H9 (cell line): ENCODE data around the gene GBP4. TPM values are rescaled to one million over a fixed set of nuclear protein-coding genes. Genes with fewer than 3 reads are reported as not detected.

Experiments
- DNase-seq: peaks from one replicate; pipeline ENCODE4 v3.0.0-alpha.2; 2017
- H2AFZ ChIP-seq: one replicate; pipeline ENCODE4 v1.6.1; 2013; ENCODE audit warnings: mild to moderate bottlenecking, low read length, control low read depth, moderate library complexity
- H2AK5ac ChIP-seq: 2 replicates; pipeline ENCODE4 v1.6.1; 2013; ENCODE audit warnings: low read length, control low read depth, mixed read lengths; ENCODE audit not compliant: insufficient read length
- H2BK120ac ChIP-seq: one replicate; pipeline ENCODE4 v1.6.1; 2013; ENCODE audit warnings: low read depth, mild to moderate bottlenecking, low read length, control low read depth, inconsistent platforms; ENCODE audit not compliant: poor library complexity, severe bottlenecking
- H2BK12ac ChIP-seq: 2 replicates; pipeline ENCODE4 v1.6.1; 2013; ENCODE audit warnings: low read length, control low read depth, mixed read lengths, low read depth; ENCODE audit not compliant: insufficient read length
- H2BK15ac ChIP-seq: 2 replicates; pipeline ENCODE4 v1.6.1; 2013; ENCODE audit warnings: low read depth, low read length, control low read depth
- H2BK20ac ChIP-seq: one replicate; pipeline ENCODE4 v1.6.1; 2013; ENCODE audit warnings: low read depth, mild to moderate bottlenecking, low read length, control low read depth, inconsistent platforms; ENCODE audit not compliant: poor library complexity, severe bottlenecking
- H2BK5ac ChIP-seq: 2 replicates; pipeline ENCODE4 v1.6.1; 2013; ENCODE audit warnings: low read length, control low read depth, mixed read lengths; ENCODE audit not compliant: insufficient read length
- H3K14ac ChIP-seq: 2 replicates; pipeline ENCODE4 v1.6.1; 2013; ENCODE audit warnings: low read length, control low read depth; ENCODE audit not compliant: insufficient read depth
- H3K18ac ChIP-seq: 2 replicates; pipeline ENCODE4 v1.6.1; 2013; ENCODE audit warnings: low read depth, mild to moderate bottlenecking, mixed read lengths, low read length, control low read depth; ENCODE audit not compliant: insufficient read length
- H3K23ac ChIP-seq: 2 replicates; pipeline ENCODE4 v1.6.1; 2013; ENCODE audit warnings: low read length, control low read depth, mixed read lengths, low read depth; ENCODE audit not compliant: insufficient read length
- H3K23me2 ChIP-seq: 2 replicates; pipeline ENCODE4 v1.6.1; 2013; ENCODE audit warnings: low read depth, mild to moderate bottlenecking, mixed read lengths, low read length, control low read depth; ENCODE audit not compliant: insufficient read length, poor library complexity, severe bottlenecking
- H3K27ac ChIP-seq: 2 replicates; pipeline ENCODE4 v1.5.1; 2013; ENCODE audit warnings: low read length, control low read depth, mixed read lengths, low read depth; ENCODE audit not compliant: insufficient read length
- H3K27me3 ChIP-seq: 2 replicates; pipeline ENCODE4 v1.6.1; 2013; ENCODE audit warnings: low read length, control low read depth, inconsistent platforms; ENCODE audit not compliant: insufficient read depth
- H3K4ac ChIP-seq: 2 replicates; pipeline ENCODE4 v1.6.1; 2013; ENCODE audit warnings: low read depth, mild to moderate bottlenecking, control low read depth, inconsistent platforms, low read length, moderate library complexity
- H3K4me1 ChIP-seq: 2 replicates; pipeline ENCODE4 v1.6.1; 2013; ENCODE audit warnings: low read length, control low read depth, inconsistent platforms; ENCODE audit not compliant: insufficient read depth
- H3K4me2 ChIP-seq: 2 replicates; pipeline ENCODE4 v1.6.1; 2013; ENCODE audit warnings: low read length, control low read depth, mixed read lengths; ENCODE audit not compliant: insufficient read length, insufficient read depth
- H3K56ac ChIP-seq: 2 replicates; pipeline ENCODE4 v1.6.1; 2013; ENCODE audit warnings: low read depth, mild to moderate bottlenecking, mixed read lengths, low read length, control low read depth; ENCODE audit not compliant: insufficient read length
- H3K79me1 ChIP-seq: 2 replicates; pipeline ENCODE4 v1.6.1; 2013; ENCODE audit warnings: low read depth, mild to moderate bottlenecking, moderate library complexity, low read length, control low read depth, inconsistent platforms; ENCODE audit not compliant: insufficient read depth, poor library complexity, severe bottlenecking
- H3K79me2 ChIP-seq: 2 replicates; pipeline ENCODE4 v1.6.1; 2013; ENCODE audit warnings: low read length, control low read depth, inconsistent platforms; ENCODE audit not compliant: insufficient read depth
- H3K9ac ChIP-seq: 2 replicates; pipeline ENCODE4 v1.6.1; 2013; ENCODE audit warnings: low read length, control low read depth, mixed read lengths; ENCODE audit not compliant: insufficient read length; ENCODE audit errors: extremely low read depth
- H3K9me3 ChIP-seq: one replicate; pipeline ENCODE4 v1.6.1; 2013; ENCODE audit warnings: low read depth, low read length, inconsistent platforms; ENCODE audit not compliant: control insufficient read depth
- H3T11ph ChIP-seq: one replicate; pipeline ENCODE4 v1.6.1; 2013; ENCODE audit warnings: mild to moderate bottlenecking, low read length, control low read depth, inconsistent platforms
- H4K20me1 ChIP-seq: one replicate; pipeline ENCODE4 v1.6.1; 2013; ENCODE audit not compliant: control insufficient read depth, insufficient read length, insufficient read depth
- H4K5ac ChIP-seq: 2 replicates; pipeline ENCODE4 v1.6.1; 2013; ENCODE audit warnings: low read depth, mild to moderate bottlenecking, mixed read lengths, low read length, control low read depth; ENCODE audit not compliant: insufficient read length
- H4K8ac ChIP-seq: replicated peaks from 2 replicates; pipeline ENCODE4 v1.6.1; 2013; ENCODE audit warnings: low read length, control low read depth, mixed read lengths, low read depth; ENCODE audit not compliant: insufficient read length
- H4K91ac ChIP-seq: 2 replicates; pipeline ENCODE4 v1.6.1; 2013; ENCODE audit warnings: low read depth, mild to moderate bottlenecking, moderate library complexity, mixed read lengths, low read length, control low read depth; ENCODE audit not compliant: insufficient read length
- H3K27ac Mint-ChIP-seq, 3 experiments: 2 replicates in 2 of 3; 3 replicates in 1 of 3; pipeline ENCODE4 v1.8.0; 2020 to 2021; ENCODE audit warnings: mixed read lengths in 3 of 3, mild to moderate bottlenecking in 1 of 3, moderate library complexity in 1 of 3
- H3K27me3 Mint-ChIP-seq: 2 replicates; pipeline ENCODE4 v1.8.0; 2021; ENCODE audit warnings: low read depth, mild to moderate bottlenecking, moderate library complexity, mixed read lengths
- H3K36me3 Mint-ChIP-seq, 3 experiments: 2 replicates in 2 of 3; 3 replicates in 1 of 3; pipeline ENCODE4 v1.8.0; 2020 to 2021; ENCODE audit warnings: low read depth in 3 of 3, mixed read lengths in 3 of 3; ENCODE audit not compliant: insufficient read depth in 1 of 3
- H3K4me1 Mint-ChIP-seq, 2 experiments: 2 replicates each; pipeline ENCODE4 v1.8.0; 2020; ENCODE audit warnings: mixed read lengths in 2 of 2
- H3K4me3 Mint-ChIP-seq, 2 experiments: 2 replicates in 1 of 2; 3 replicates in 1 of 2; pipeline ENCODE4 v1.8.0; 2020 to 2021; ENCODE audit warnings: mild to moderate bottlenecking in 2 of 2, mixed read lengths in 2 of 2, moderate library complexity in 1 of 2
- H3K9me3 Mint-ChIP-seq, 2 experiments: 2 replicates in 1 of 2; 3 replicates in 1 of 2; pipeline ENCODE4 v1.8.0; 2020; ENCODE audit warnings: mild to moderate bottlenecking in 2 of 2, mixed read lengths in 2 of 2, moderate library complexity in 1 of 2
- WGBS: extraction: QIAGEN DNeasy Blood & Tissue Kit; methylation state at CpG from one replicate; pipeline ENCODE4 v1.1.7; 2013; ENCODE audit warnings: missing lambda C conversion rate, low lambda C conversion rate, mixed read lengths; ENCODE audit not compliant: insufficient read length; ENCODE audit errors: extremely low coverage; 5-methylcytosine and 5-hydroxymethylcytosine counted together
- total RNA-seq: library from RNA; stranded (reverse); gene quantifications from 2 replicates; pipeline ENCODE4 v1.2.1, GENCODE V29; 2021
- TF ChIP-seq, protein P1 (sequence below): fragments of 200-600 bp; sonication (generic); conservative IDR thresholded peaks from 3 replicates; pipeline ENCODE4 v1.8.0; 2021; ENCODE audit warnings: antibody characterized with exemption, mild to moderate bottlenecking

Gene GBP4
- total RNA-seq, 1 experiment from 2014 or later, result not detected

DNA sequence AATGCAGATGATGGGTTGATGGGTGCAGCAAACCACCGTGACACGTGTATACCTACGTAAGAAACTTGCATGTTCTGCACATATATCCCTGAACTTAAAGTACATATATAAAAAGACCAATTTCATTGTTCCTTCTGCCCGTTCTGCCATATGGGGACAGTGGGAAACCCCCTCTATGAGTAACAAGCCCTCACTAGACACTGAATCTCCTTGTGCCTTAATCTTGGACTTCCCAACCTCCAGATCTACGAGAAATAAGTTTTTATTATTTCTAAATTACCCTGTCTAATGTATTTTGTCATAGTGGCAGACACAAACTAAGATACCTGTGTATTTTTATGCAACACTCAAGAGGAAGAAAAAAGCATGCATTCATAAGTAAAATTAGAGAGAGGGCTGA is 32.9 kb downstream of the GBP4 start:
- no peak for DNase-seq
- Histone ChIP-seq H3K9ac (no peak overlapping the region), H3K23me2 (no peaks in the 10 kb centered on the region), H3K9me3 (no peaks in the 10 kb centered on the region), H2AFZ (no peak overlapping the region), H3K4me1 (no peaks in the 10 kb centered on the region), H2BK15ac (no peak overlapping the region), H3K27ac (no peak overlapping the region), H3K79me2 (no peaks in the 10 kb centered on the region), H2BK5ac (no peak overlapping the region), H3K4me2 (no peak overlapping the region), H3K56ac (no peak overlapping the region), H3T11ph (no peak overlapping the region), H3K18ac (no peak overlapping the region), H4K20me1 (no peaks in the 10 kb centered on the region), H3K14ac (no peak overlapping the region), H3K79me1 (no peaks in the 10 kb centered on the region), H4K5ac (no peak overlapping the region), H2BK120ac (no peak overlapping the region), H3K4ac (no peak overlapping the region), H4K91ac (no peak overlapping the region), H3K27me3 (no peaks in the 10 kb centered on the region), H3K23ac (no peak overlapping the region), H2AK5ac (no peak overlapping the region), H2BK20ac (no peak overlapping the region), H2BK12ac (no peak overlapping the region), H4K8ac (no peak overlapping the region)
- Mint-ChIP-seq H3K4me1 (no peaks in the 10 kb centered on the region), H3K27ac (no peak overlapping the region), H3K9me3 (peaks cover 0 to 5% of the 10 kb centered on the region in 2 experiments; a peak in 3 of 5 replicates), H3K36me3 (no peaks in the 10 kb centered on the region), H3K27me3 (no peaks in the 10 kb centered on the region; the same call in 1 of the 2 replicates), H3K4me3 (no peak overlapping the region)
- TF ChIP-seq, protein P1, sequence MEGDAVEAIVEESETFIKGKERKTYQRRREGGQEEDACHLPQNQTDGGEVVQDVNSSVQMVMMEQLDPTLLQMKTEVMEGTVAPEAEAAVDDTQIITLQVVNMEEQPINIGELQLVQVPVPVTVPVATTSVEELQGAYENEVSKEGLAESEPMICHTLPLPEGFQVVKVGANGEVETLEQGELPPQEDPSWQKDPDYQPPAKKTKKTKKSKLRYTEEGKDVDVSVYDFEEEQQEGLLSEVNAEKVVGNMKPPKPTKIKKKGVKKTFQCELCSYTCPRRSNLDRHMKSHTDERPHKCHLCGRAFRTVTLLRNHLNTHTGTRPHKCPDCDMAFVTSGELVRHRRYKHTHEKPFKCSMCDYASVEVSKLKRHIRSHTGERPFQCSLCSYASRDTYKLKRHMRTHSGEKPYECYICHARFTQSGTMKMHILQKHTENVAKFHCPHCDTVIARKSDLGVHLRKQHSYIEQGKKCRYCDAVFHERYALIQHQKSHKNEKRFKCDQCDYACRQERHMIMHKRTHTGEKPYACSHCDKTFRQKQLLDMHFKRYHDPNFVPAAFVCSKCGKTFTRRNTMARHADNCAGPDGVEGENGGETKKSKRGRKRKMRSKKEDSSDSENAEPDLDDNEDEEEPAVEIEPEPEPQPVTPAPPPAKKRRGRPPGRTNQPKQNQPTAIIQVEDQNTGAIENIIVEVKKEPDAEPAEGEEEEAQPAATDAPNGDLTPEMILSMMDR, result no peak
- no CpG with 5 or more reads among the region's 5 CpGs for WGBS
